IMR-90 (cell line): ENCODE measurements around the gene INTS2. TPM values are rescaled to one million over a fixed set of nuclear protein-coding genes. Genes with fewer than 3 reads are reported as not detected.
A peak's percentile ranks its signal among the peaks of the same experiment; 100 is the strongest.

ENCODE experiments used
- ATAC-seq: fragments of 200-7000 bp; cut with Tn5 transposase; 2 replicates; pipeline ENCODE4 v1.9.1; 2020; ENCODE audit warnings: low read depth, mild to moderate bottlenecking, moderate library complexity
- BruUV-seq: library from RNA; stranded (reverse); fragments of 400-500 nt; replicated peaks from 2 replicates; lab custom pipeline; 2021; lab: Mats Ljungman, UMichigan
- CTCF ChIA-PET: fragments of 300-600 bp; formaldehyde crosslinking; extraction: SDS; loops from one replicate; lab custom pipeline; 2021; ENCODE audit warnings: antibody characterized with exemption; lab: Yijun Ruan, JAX
- POLR2A ChIA-PET: fragments of 300-600 bp; sonication (Branson Sonifier 250); formaldehyde crosslinking; loops from one replicate; lab custom pipeline; 2022; ENCODE audit warnings: antibody characterized with exemption; ENCODE audit not compliant: unreplicated experiment; lab: Charles Lee
- DNase-seq: peaks from one replicate; pipeline ENCODE4 v3.0.0; 2013
- H2AFZ ChIP-seq: replicated peaks from 2 replicates; pipeline ENCODE3; 2013; ENCODE audit warnings: low read length, mild to moderate bottlenecking; ENCODE audit not compliant: poor library complexity
- H2AK5ac ChIP-seq: 2 replicates; pipeline ENCODE4 v1.6.1; 2013; ENCODE audit warnings: low read depth, low read length, inconsistent platforms
- H2AK9ac ChIP-seq: replicated peaks from 2 replicates; pipeline ENCODE3; 2013; ENCODE audit warnings: mild to moderate bottlenecking, low read depth, low read length, moderate library complexity; ENCODE audit not compliant: poor library complexity
- H2BK120ac ChIP-seq: 2 replicates; pipeline ENCODE4 v1.6.1; 2013; ENCODE audit warnings: low read depth, low read length, inconsistent platforms
- H2BK15ac ChIP-seq: 3 replicates; pipeline ENCODE4 v1.6.1; 2013; ENCODE audit warnings: low read depth, low read length, inconsistent platforms
- H2BK20ac ChIP-seq: 2 replicates; pipeline ENCODE4 v1.6.1; 2013; ENCODE audit warnings: low read depth, mild to moderate bottlenecking, inconsistent platforms, low read length, moderate library complexity
- H2BK5ac ChIP-seq: 2 replicates; pipeline ENCODE4 v1.6.1; 2013; ENCODE audit warnings: mild to moderate bottlenecking, low read depth, low read length, inconsistent platforms; ENCODE audit not compliant: poor library complexity, severe bottlenecking
- H3K14ac ChIP-seq: replicated peaks from 2 replicates; pipeline ENCODE4 v1.6.1; 2013; ENCODE audit warnings: low read depth, low read length, inconsistent platforms
- H3K18ac ChIP-seq: 2 replicates; pipeline ENCODE4 v1.6.1; 2013; ENCODE audit warnings: low read depth, low read length, control low read depth
- H3K23ac ChIP-seq: 2 replicates; pipeline ENCODE4 v1.6.1; 2013; ENCODE audit warnings: low read depth, low read length, inconsistent platforms
- H3K27ac ChIP-seq: 2 replicates; pipeline ENCODE4 v1.5.1; 2013; ENCODE audit warnings: mild to moderate bottlenecking, control low read depth, low read length; ENCODE audit not compliant: insufficient read depth
- H3K27me3 ChIP-seq: 2 replicates; pipeline ENCODE4 v1.6.1; 2013; ENCODE audit warnings: low read length; ENCODE audit not compliant: control insufficient read depth, insufficient read depth
- H3K36me3 ChIP-seq: 2 replicates; pipeline ENCODE4 v1.6.1; 2013; ENCODE audit warnings: low read length, mixed read lengths; ENCODE audit not compliant: control insufficient read depth, insufficient read depth
- H3K4ac ChIP-seq: 2 replicates; pipeline ENCODE4 v1.6.1; 2013; ENCODE audit warnings: low read depth, low read length, inconsistent platforms
- H3K4me1 ChIP-seq: 2 replicates; pipeline ENCODE4 v1.6.1; 2013; ENCODE audit warnings: low read length, mixed read lengths; ENCODE audit not compliant: control insufficient read depth, insufficient read depth
- H3K4me2 ChIP-seq: 2 replicates; pipeline ENCODE4 v1.6.1; 2013; ENCODE audit warnings: low read depth, mild to moderate bottlenecking, control low read depth, low read length, moderate library complexity
- H3K4me3 ChIP-seq: 2 replicates; pipeline ENCODE4 v1.5.1; 2013; ENCODE audit warnings: low read depth, mild to moderate bottlenecking, control low read depth, low read length, moderate library complexity; ENCODE audit not compliant: insufficient read depth
- H3K56ac ChIP-seq: 2 replicates; pipeline ENCODE4 v1.6.1; 2013; ENCODE audit warnings: low read length, inconsistent platforms; ENCODE audit not compliant: insufficient read depth; ENCODE audit errors: extremely low read depth
- H3K79me1 ChIP-seq, 2 experiments: 2 replicates each; pipeline ENCODE4 v1.6.1; 2013; ENCODE audit warnings: low read length in 2 of 2, inconsistent platforms in 1 of 2, low read depth in 1 of 2
- H3K9ac ChIP-seq: 2 replicates; pipeline ENCODE4 v1.6.1; 2013; ENCODE audit warnings: low read depth, low read length, control low read depth
- H3K9me1 ChIP-seq: 2 replicates; pipeline ENCODE4 v1.6.1; 2013; ENCODE audit warnings: low read length, inconsistent platforms; ENCODE audit not compliant: insufficient read depth
- H3K9me3 ChIP-seq: 2 replicates; pipeline ENCODE4 v1.6.1; 2013; ENCODE audit warnings: low read length; ENCODE audit not compliant: control insufficient read depth, insufficient read depth
- H4K20me1 ChIP-seq: 2 replicates; pipeline ENCODE4 v1.6.1; 2013; ENCODE audit warnings: low read length, inconsistent platforms; ENCODE audit not compliant: insufficient read depth
- H4K5ac ChIP-seq: 2 replicates; pipeline ENCODE4 v1.6.1; 2013; ENCODE audit warnings: mild to moderate bottlenecking, low read depth, low read length, control low read depth
- H4K8ac ChIP-seq, 2 experiments: 2 replicates each; pipeline ENCODE4 v1.6.1; 2013; ENCODE audit warnings: low read depth in 2 of 2, low read length in 2 of 2, control low read depth in 1 of 2, inconsistent platforms in 1 of 2
- H4K91ac ChIP-seq: 2 replicates; pipeline ENCODE4 v1.6.1; 2013; ENCODE audit warnings: low read depth, low read length, inconsistent platforms; ENCODE audit not compliant: insufficient read depth
- BHLHE40 ChIP-seq: fragments of 150-350 bp; IDR thresholded peaks from 2 replicates; pipeline ENCODE4 v1.6.1; 2016; ENCODE audit warnings: mild to moderate bottlenecking, low read depth, low read length
- CEBPB ChIP-seq: IDR thresholded peaks from 2 replicates; pipeline ENCODE4 v1.6.1; 2012; ENCODE audit warnings: low read depth, low read length, improper control_type of control experiment
- CHD1 ChIP-seq: IDR thresholded peaks from 2 replicates; pipeline ENCODE4 v1.6.1; 2012; ENCODE audit warnings: low read depth, low read length, improper control_type of control experiment
- CTCF ChIP-seq: conservative IDR thresholded peaks from 2 replicates; pipeline ENCODE4 v1.5.1; 2012; ENCODE audit warnings: mild to moderate bottlenecking, low read depth, low read length, improper control_type of control experiment
- ELK1 ChIP-seq: fragments of 150-350 bp; IDR thresholded peaks from 2 replicates; pipeline ENCODE4 v1.6.1; 2016; ENCODE audit warnings: low read depth, mild to moderate bottlenecking, low read length, moderate library complexity, borderline replicate concordance
- NFE2L2 ChIP-seq: fragments of 150-350 bp; IDR thresholded peaks from 2 replicates; pipeline ENCODE4 v1.6.1; 2016; ENCODE audit warnings: low read depth, mild to moderate bottlenecking, low read length
- POLR2A ChIP-seq: IDR thresholded peaks from 2 replicates; pipeline ENCODE4 v1.6.1; 2012; ENCODE audit warnings: mild to moderate bottlenecking, low read depth, low read length
- RCOR1 ChIP-seq: IDR thresholded peaks from 2 replicates; pipeline ENCODE4 v1.6.1; 2012; ENCODE audit warnings: mild to moderate bottlenecking, low read length, improper control_type of control experiment; ENCODE audit not compliant: insufficient replicate concordance
- RFX5 ChIP-seq: IDR thresholded peaks from 2 replicates; pipeline ENCODE4 v1.8.0; 2012; ENCODE audit warnings: low read depth, mild to moderate bottlenecking, low read length, moderate library complexity
- SMC3 ChIP-seq: fragments of 150-350 bp; IDR thresholded peaks from 2 replicates; pipeline ENCODE4 v1.6.1; 2016; ENCODE audit warnings: low read depth, mild to moderate bottlenecking, antibody characterized with exemption, low read length, moderate library complexity
- whole genome bisulfite sequencing, 2 experiments: methylation state at CpG; one replicate each; pipeline versions ENCODE4 v1.1.5 to v1.1.7; 2013; ENCODE audit warnings: missing lambda C conversion rate in 2 of 2; ENCODE audit not compliant: insufficient read length in 1 of 2; ENCODE audit errors: extremely low coverage in 2 of 2; 5-methylcytosine and 5-hydroxymethylcytosine counted together
- dilution Hi-C: fragments of 300-500 bp; cut with HindIII; formaldehyde crosslinking; loops from one replicate; pipeline ENCODE4 v1.14.3; 2018; ENCODE audit warnings: low sequenced_read_pairs; ENCODE audit not compliant: unreplicated experiment
- in situ Hi-C: fragments of 300-500 bp; cut with MboI; formaldehyde crosslinking; loops from 3 replicates; pipeline ENCODE4 v1.14.3; 2019; ENCODE audit warnings: low sequenced_read_pairs, inconsistent platforms, mixed read lengths
- intact Hi-C: fragments of 100-400 bp; cut with micrococcal nuclease; formaldehyde crosslinking; loops from 2 replicates; pipeline ENCODE4 v1.10.0; 2022
- polyA plus RNA-seq, 3 experiments: library from polyadenylated mRNA; depleted of rRNA; stranded (reverse); fragments of >200 nt; gene quantifications; 2 replicates each; pipeline ENCODE4 v1.2.3, GENCODE V29; 2012; ENCODE audit warnings: low replicate concordance in 1 of 3
- total RNA-seq: library from RNA; depleted of rRNA; stranded (reverse); fragments of >200 nt; gene quantifications from 2 replicates; pipeline ENCODE4 v1.2.3, GENCODE V29; 2012

INTS2 gene
- total and polyA plus RNA-seq, 2 of the 4 experiments (the other 2 are of a cell fraction), result 4.0 to 17.4 TPM

GRCh38 chr17:61848247-61848646, 79.5 kb downstream of the INTS2 start:
- Histone ChIP-seq H3K27ac (peak overlapping the region; percentile 41; the same call in 1 of the 2 replicates), H3K27me3 (no peaks in the 10 kb centered on the region), H3K23ac (no peak overlapping the region), H3K79me1 (peaks cover 9 to 25% of the 10 kb centered on the region in 2 experiments; a peak in 3 of 4 replicates), H3K4me1 (no peaks in the 10 kb centered on the region), H3K4me2 (no peak overlapping the region), H2AK9ac (no peak overlapping the region), H4K8ac (no peak overlapping the region; a peak in 1 of 4 replicates), H3K4me3 (no peak overlapping the region), H3K9me1 (no peaks in the 10 kb centered on the region; the same call in 1 of the 2 replicates), H2BK5ac (no peak overlapping the region), H3K9me3 (no peaks in the 10 kb centered on the region), H3K14ac (no peak overlapping the region), H3K18ac (no peak overlapping the region), H4K91ac (no peak overlapping the region), H4K20me1 (no peaks in the 10 kb centered on the region; the same call in 1 of the 2 replicates), H3K36me3 (peaks cover 6% of the 10 kb centered on the region; the same call in 1 of the 2 replicates), H2BK120ac (no peak overlapping the region), H2BK15ac (no peak overlapping the region), H3K9ac (no peak overlapping the region), H4K5ac (no peak overlapping the region), H3K4ac (no peak overlapping the region), H2AK5ac (no peak overlapping the region), H3K56ac (no peak overlapping the region), H2AFZ (no peak overlapping the region), H2BK20ac (no peak overlapping the region)
- POLR2A ChIA-PET, result no interaction called here
- BruUV-seq, result no TSS peak
- no CpG with 5 or more reads among the region's 2 CpGs for WGBS, 2 experiments
- in situ Hi-C loops (loop anchor here (10.0 kb wide), 1 partner anchor 423 kb away; no protein-coding TSS in a partner anchor), intact Hi-C loops (no loop called here), dilution Hi-C loops (no loop called here)
- no peak for ATAC-seq
- CTCF ChIA-PET, result interaction anchor here (0.6 kb wide), 1 partner anchor 14 kb away, joined by 5 read pairs; no protein-coding TSS in a partner anchor
- DNase-seq, result no peak
- TF ChIP-seq POLR2A, result no peak
- TF ChIP-seq CEBPB, result no peak
- no peak for TF ChIP-seq BHLHE40
- no peak for TF ChIP-seq SMC3
- no peak for TF ChIP-seq CTCF
- TF ChIP-seq RCOR1, result no peak
- no peak for TF ChIP-seq ELK1
- TF ChIP-seq RFX5, result no peak
- no peak for TF ChIP-seq NFE2L2
- TF ChIP-seq CHD1, result no peak
